Small intestine (tissue), 7 donors: ENCODE measurements around the gene TBC1D4. TPM values are rescaled to one million over a fixed set of nuclear protein-coding genes. Genes with fewer than 3 reads are reported as not detected.

Experiments used
- DNase-seq, 2 donors: peaks; one replicate each; pipeline versions ENCODE4 v3.0.0 to v3.0.0-alpha.2; 2013
- FAIRE-seq: peaks from 2 replicates; lab custom pipeline; 2012; peaks lifted over from hg19 to GRCh38; lab: Jason Lieb, UNC
- H3K27ac ChIP-seq, 3 donors: one replicate each; pipeline ENCODE4 v1.5.1; 2013; ENCODE audit warnings: low read length in 2 of 3, mild to moderate bottlenecking in 2 of 3, control low read depth in 1 of 3, inconsistent platforms in 1 of 3, low read depth in 1 of 3, moderate library complexity in 1 of 3
- H3K27me3 ChIP-seq, 3 donors: one replicate each; pipeline ENCODE4 v1.6.1; 2013; ENCODE audit warnings: low read length in 3 of 3, inconsistent platforms in 1 of 3; ENCODE audit not compliant: control insufficient read depth in 3 of 3, insufficient read depth in 3 of 3
- H3K36me3 ChIP-seq, 3 donors: one replicate each; pipeline ENCODE4 v1.6.1; 2013; ENCODE audit warnings: low read length in 3 of 3, inconsistent platforms in 1 of 3, low read depth in 1 of 3, mild to moderate bottlenecking in 1 of 3, moderate library complexity in 1 of 3; ENCODE audit not compliant: control insufficient read depth in 3 of 3, insufficient read depth in 2 of 3
- H3K4me1 ChIP-seq, 3 donors: one replicate each; pipeline ENCODE4 v1.6.1; 2013; ENCODE audit warnings: low read length in 2 of 3, inconsistent platforms in 1 of 3, low read depth in 1 of 3, mild to moderate bottlenecking in 1 of 3, moderate library complexity in 1 of 3; ENCODE audit not compliant: control insufficient read depth in 3 of 3, insufficient read depth in 2 of 3
- H3K4me3 ChIP-seq, 3 donors: one replicate each; pipeline ENCODE4 v1.5.1; 2013; ENCODE audit warnings: low read length in 3 of 3, control low read depth in 1 of 3, inconsistent platforms in 1 of 3, low read depth in 1 of 3, mild to moderate bottlenecking in 1 of 3, moderate library complexity in 1 of 3
- H3K9me3 ChIP-seq, 2 donors: one replicate each; pipeline ENCODE4 v1.6.1; 2013; ENCODE audit warnings: low read depth in 1 of 2, low read length in 1 of 2; ENCODE audit not compliant: control insufficient read depth in 2 of 2, insufficient read depth in 1 of 2
- WGBS, 3 donors: extraction: QIAGEN DNeasy Blood & Tissue Kit; methylation state at CpG; one replicate each; pipeline ENCODE4 v1.1.7; 2013; 5-methylcytosine and 5-hydroxymethylcytosine counted together
- polyA plus RNA-seq, 4 donors: library from polyadenylated mRNA; stranded (reverse) in 3 of 4; unstranded in 1 of 4; fragments of 200-250 nt in 3 of 4; fragments of 120-200 nt in 1 of 4; gene quantifications; one replicate each; pipeline versions ENCODE4 v1.2.1 to v1.2.3, GENCODE V29; 2013
- donor health status: healthy with polysubstance abuse.
- donor health status: control.
- donor health status: control.
- donor health status: Bipolar disorder and iron deficiency.
- donor health status: healthy.

The TBC1D4 gene
- polyA plus RNA-seq, 4 donors = 2.4 to 8.1 (median 5.3) TPM

DNA sequence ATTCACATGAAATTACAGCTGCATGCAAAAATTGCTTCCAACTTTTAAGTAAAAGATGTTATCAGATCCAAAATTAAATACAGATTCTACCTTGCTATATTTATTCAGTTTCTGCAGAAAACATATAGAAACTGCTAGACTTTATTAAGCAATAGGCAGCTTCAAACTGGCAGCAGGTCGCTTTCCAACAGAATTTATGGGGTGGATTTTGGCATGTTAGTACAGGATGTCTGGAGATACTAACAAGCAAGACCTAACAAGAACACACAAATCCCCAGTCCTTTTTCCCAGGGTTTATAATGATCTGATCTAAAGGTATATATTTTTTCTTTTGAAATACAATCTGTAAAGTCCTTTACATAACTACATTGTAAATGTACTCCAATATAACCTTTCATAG lies 27.5 kb downstream of the TBC1D4 start:
- DNase-seq (no peak), FAIRE-seq (no peak)
- 86 to 92% (median 88%) methylated on average over 1 of the region's 1 CpG for WGBS, 3 donors
- H3K27ac ChIP-seq = no peak overlapping the region
- no peaks in the 10 kb centered on the region for H3K4me1 ChIP-seq
- H3K36me3 ChIP-seq = no peaks in the 10 kb centered on the region
- no peak overlapping the region for H3K4me3 ChIP-seq
- no peaks in the 10 kb centered on the region for H3K9me3 ChIP-seq
- H3K27me3 ChIP-seq = no peaks in the 10 kb centered on the region

- H3K4me3 ChIP-seq = no peak overlapping the region
- 28 to 60% (median 45%) methylated on average over 8 of the region's 8 CpGs for WGBS, 3 donors
- FAIRE-seq (no peak), DNase-seq (no peak)
- H3K9me3 ChIP-seq = no peaks in the 10 kb centered on the region
- H3K27ac ChIP-seq = no peak overlapping the region
- H3K36me3 ChIP-seq = no peaks in the 10 kb centered on the region
- no peaks in the 10 kb centered on the region for H3K27me3 ChIP-seq
- H3K4me1 ChIP-seq = no peaks in the 10 kb centered on the region
Observed at GRCh38 chr13:75452564-75452963, 29.4 kb downstream of the TBC1D4 start.

- Histone ChIP-seq H3K4me3 (no peak overlapping the region), H3K27me3 (no peaks in the 10 kb centered on the region), H3K9me3 (no peaks in the 10 kb centered on the region), H3K4me1 (peaks cover 0 to 1% (median 0%) of the 10 kb centered on the region in 3 donors), H3K36me3 (no peaks in the 10 kb centered on the region), H3K27ac (no peak overlapping the region)
- FAIRE-seq (no peak), DNase-seq (peak in 1 of 2 donors; percentile 24)
- 57 to 89% (median 78%) methylated on average over 4 of the region's 4 CpGs for WGBS, 3 donors
Observed at GRCh38 chr13:75447493-75447892, 34.5 kb downstream of the TBC1D4 start.

- Histone ChIP-seq H3K4me1 (peaks cover 0 to 1% (median 0%) of the 10 kb centered on the region in 3 donors), H3K27ac (no peak overlapping the region), H3K27me3 (no peaks in the 10 kb centered on the region), H3K36me3 (no peaks in the 10 kb centered on the region), H3K9me3 (no peaks in the 10 kb centered on the region), H3K4me3 (no peak overlapping the region)
- DNase-seq (no peak), FAIRE-seq (no peak)
- 86 to 89% (median 87%) methylated on average over 3 of the region's 3 CpGs for WGBS, 3 donors
Observed at GRCh38 chr13:75446874-75447273, 35.1 kb downstream of the TBC1D4 start.

GRCh38 chr13:75445717-75446499 lies 36.1 kb downstream of the TBC1D4 start:
- H3K4me3 ChIP-seq = no peak overlapping the region
- no peaks in the 10 kb centered on the region for H3K27me3 ChIP-seq
- FAIRE-seq = no peak
- H3K4me1 ChIP-seq = peaks cover 0 to 1% (median 0%) of the 10 kb centered on the region in 3 donors
- no peak for DNase-seq
- no peak overlapping the region for H3K27ac ChIP-seq
- no peaks in the 10 kb centered on the region for H3K9me3 ChIP-seq
- H3K36me3 ChIP-seq = no peaks in the 10 kb centered on the region
- 66 to 87% (median 83%) methylated on average over 7 of the region's 7 CpGs for WGBS, 3 donors

DNA sequence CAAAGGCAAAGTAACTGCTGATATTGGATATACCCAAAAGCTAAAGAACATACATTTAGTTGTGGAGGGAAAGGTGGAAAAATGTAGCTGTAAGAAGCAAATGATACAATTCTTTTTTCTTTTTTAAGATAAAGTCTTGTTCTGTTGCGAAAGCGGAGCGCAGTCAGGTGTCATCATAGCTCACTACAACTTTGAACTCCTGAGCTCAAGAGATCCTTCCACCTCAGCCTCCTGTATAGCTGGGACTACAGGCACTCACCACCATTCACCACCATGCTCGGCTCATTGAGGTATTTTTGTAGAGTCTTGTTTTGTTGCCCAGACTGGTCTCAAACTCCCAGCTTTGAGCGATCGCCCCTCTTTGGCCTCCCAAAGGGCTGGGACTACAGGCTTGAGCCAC lies 38.0 kb downstream of the TBC1D4 start:
- Histone ChIP-seq H3K9me3 (no peaks in the 10 kb centered on the region), H3K27me3 (no peaks in the 10 kb centered on the region), H3K36me3 (no peaks in the 10 kb centered on the region), H3K4me3 (no peak overlapping the region), H3K27ac (no peak overlapping the region), H3K4me1 (peaks cover 0 to 4% (median 1%) of the 10 kb centered on the region in 3 donors)
- DNase-seq (no peak), FAIRE-seq (no peak)
- WGBS, 3 donors = 96 to 97% (median 97%) methylated on average over 6 of the region's 6 CpGs

DNA sequence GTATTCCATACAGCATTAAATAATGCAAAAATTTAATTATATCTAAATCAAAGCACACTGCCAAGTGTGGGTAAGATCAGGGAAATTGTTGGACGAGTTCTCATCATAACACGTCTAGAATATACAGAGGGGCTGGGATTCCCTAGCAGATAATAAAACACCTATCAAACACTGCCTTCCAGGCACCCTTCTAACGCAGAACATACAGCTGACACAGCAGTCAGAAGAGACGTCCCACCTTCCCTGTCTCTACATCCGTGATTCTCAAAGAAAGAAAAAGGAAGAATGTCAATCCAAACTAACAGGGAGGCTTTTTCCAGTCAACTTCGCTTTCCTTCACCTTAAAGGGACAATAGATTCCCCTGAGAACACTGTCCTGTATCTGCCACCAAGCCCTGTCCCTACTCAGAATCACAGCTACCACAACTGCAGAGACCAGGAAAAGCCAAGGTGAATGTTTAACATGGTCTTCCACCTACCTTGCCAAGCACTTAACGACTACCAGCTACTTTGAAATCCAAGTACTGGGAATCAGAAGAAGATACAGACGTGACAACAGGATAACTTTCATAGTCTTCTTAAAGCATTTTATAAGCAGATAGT lies 38.5 kb downstream of the TBC1D4 start:
- Histone ChIP-seq H3K4me1 (peaks cover 0 to 4% (median 1%) of the 10 kb centered on the region in 3 donors), H3K9me3 (no peaks in the 10 kb centered on the region), H3K27me3 (no peaks in the 10 kb centered on the region), H3K36me3 (no peaks in the 10 kb centered on the region), H3K4me3 (no peak overlapping the region), H3K27ac (no peak overlapping the region)
- WGBS, 3 donors = 22 to 60% (median 34%) methylated on average over 8 of the region's 8 CpGs
- peak in 1 of 2 donors; percentile 19 for DNase-seq
- FAIRE-seq = no peak

DNA sequence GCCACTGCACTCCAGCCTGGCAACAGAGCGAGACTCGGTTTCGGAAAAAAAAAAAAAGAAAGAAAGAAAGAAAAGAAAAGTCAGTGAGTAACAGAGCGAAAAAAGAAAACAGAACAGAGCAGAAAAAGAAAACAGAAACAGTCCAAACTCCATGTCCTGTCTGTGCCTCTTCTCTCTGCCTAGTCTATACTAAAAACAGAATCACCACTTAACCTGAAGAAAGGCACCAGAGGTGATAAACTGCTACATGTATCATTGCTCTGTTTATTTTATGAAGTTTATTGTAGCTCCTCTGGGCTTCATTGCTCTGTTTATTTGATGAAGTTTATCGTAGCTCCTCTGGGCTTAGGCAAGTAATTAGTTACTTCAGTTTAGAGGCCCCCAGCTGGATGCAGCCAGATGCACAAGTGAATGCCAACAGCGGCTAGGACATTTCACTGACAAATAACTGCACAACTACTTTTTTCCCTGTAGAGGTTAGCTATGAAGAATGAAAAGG lies 39.2 kb downstream of the TBC1D4 start:
- 62 to 75% (median 74%) methylated on average over 6 of the region's 6 CpGs for WGBS, 3 donors

More for the DNA sequence above, 39.2 kb downstream of the TBC1D4 start:
- FAIRE-seq = no peak
- Histone ChIP-seq H3K4me3 (no peak overlapping the region), H3K27me3 (no peaks in the 10 kb centered on the region), H3K36me3 (no peaks in the 10 kb centered on the region), H3K27ac (no peak overlapping the region), H3K4me1 (peaks cover 0 to 4% (median 1%) of the 10 kb centered on the region in 3 donors), H3K9me3 (no peaks in the 10 kb centered on the region)
- no peak for DNase-seq
